IPS-NIHi7 (cell line): ENCODE results near the gene ZNF304.

Experiments used
- DNase-seq: peaks from one replicate; pipeline ENCODE4 v3.0.0; 2012; ENCODE audit warnings: mixed read lengths; ENCODE audit errors: extremely low spot score

The ZNF304 gene

GRCh38 chr19:57350877-57351805 is at the start of gene ZNF304:
ZNF304 (plus strand) TSS chr19:57351271; CDS start chr19:57351665, 394 bp downstream.
- DNase-seq, result peak; percentile 99

- DNase-seq, result no peak
These were observed 49.0 kb upstream of the ZNF304 start for GRCh38 chr19:57302020-57302465.

- no peak for DNase-seq
These were observed 48.2 kb upstream of the ZNF304 start for GRCh38 chr19:57302727-57303401.

- DNase-seq, result no peak
These were observed 46.0 kb upstream of the ZNF304 start for GRCh38 chr19:57305056-57305455.

- DNase-seq, result no peak
These were observed 42.6 kb upstream of the ZNF304 start for GRCh38 chr19:57308514-57308913.

- no peak for DNase-seq
These were observed 40.3 kb upstream of the ZNF304 start for GRCh38 chr19:57310792-57311191.

- no peak for DNase-seq
These were observed 36.9 kb upstream of the ZNF304 start for GRCh38 chr19:57314146-57314545.

- peak; percentile 41 for DNase-seq
These were observed 33.6 kb upstream of the ZNF304 start for GRCh38 chr19:57317503-57317902.

- no peak for DNase-seq
These were observed 31.2 kb upstream of the ZNF304 start for GRCh38 chr19:57319869-57320179.

GRCh38 chr19:57320180-57321084 is 30.6 kb upstream of the ZNF304 start, which contains the start of gene ZNF543:
ZNF543 (plus strand) TSS chr19:57320472; CDS start chr19:57320854, 382 bp downstream.
- DNase-seq, result peak; percentile 100

- DNase-seq, result no peak
These were observed 30.0 kb upstream of the ZNF304 start for GRCh38 chr19:57321116-57321515.

- no peak for DNase-seq
These were observed 29.3 kb upstream of the ZNF304 start for GRCh38 chr19:57321751-57322150.

GRCh38 chr19:57324992-57325391 is 26.1 kb upstream of the ZNF304 start:
- DNase-seq, result no peak

- no peak for DNase-seq
These were observed 23.1 kb upstream of the ZNF304 start for GRCh38 chr19:57327993-57328392.

- no peak for DNase-seq
These were observed 16.9 kb upstream of the ZNF304 start for GRCh38 chr19:57334191-57334590.

GRCh38 chr19:57338877-57339276 is 12.2 kb upstream of the ZNF304 start:
- DNase-seq, result no peak

GRCh38 chr19:57342582-57342981 is 8.5 kb upstream of the ZNF304 start:
- DNase-seq, result no peak

GRCh38 chr19:57348136-57348535 is 2.9 kb upstream of the ZNF304 start:
- no peak for DNase-seq

GRCh38 chr19:57351867-57352266 is 796 bp downstream of the ZNF304 start:
- peak; percentile 10 for DNase-seq

- DNase-seq, result no peak
These were observed 4.8 kb downstream of the ZNF304 start for GRCh38 chr19:57355916-57356315.

- DNase-seq, result no peak
These were observed 6.3 kb downstream of the ZNF304 start for GRCh38 chr19:57357406-57357805.

GRCh38 chr19:57359300-57359699 is 8.2 kb downstream of the ZNF304 start:
- DNase-seq, result no peak
